Spleen (tissue), 13 donors: Measurements from ENCODE around the gene TNFSF15. TPM values are rescaled to one million over a fixed set of nuclear protein-coding genes. Genes with fewer than 3 reads are reported as not detected.
A peak's percentile ranks its signal among the peaks of the same experiment; 100 is the strongest.

Source experiments
- DNase-seq: peaks from one replicate; pipeline ENCODE4 v3.0.0-alpha.2; 2020
- H3K27ac ChIP-seq, 8 donors: fragments of 200-600 bp; sonication (generic) in 7 of 8; 1 replicate in 4 of 8; 2 replicates in 4 of 8; pipeline versions ENCODE4 v1.5.0 to v1.8.0; 2016 to 2021; ENCODE audit warnings: inconsistent platforms in 4 of 8, mild to moderate bottlenecking in 4 of 8, moderate library complexity in 1 of 8
- H3K27me3 ChIP-seq, 7 donors: fragments of 200-600 bp; sonication (generic) in 6 of 7; replicated peaks in 1 of 7; 1 replicate in 4 of 7; 2 replicates in 3 of 7; pipeline versions ENCODE4 v1.5.0 to v1.8.0; 2016 to 2021; ENCODE audit warnings: inconsistent platforms in 3 of 7, mild to moderate bottlenecking in 1 of 7
- H3K36me3 ChIP-seq, 6 donors: fragments of 200-600 bp; sonication (generic) in 5 of 6; 1 replicate in 4 of 6; 2 replicates in 2 of 6; pipeline versions ENCODE4 v1.5.0 to v1.8.0; 2016 to 2021; ENCODE audit warnings: inconsistent platforms in 2 of 6
- H3K4me1 ChIP-seq, 6 donors: fragments of 200-600 bp; sonication (generic) in 5 of 6; 1 replicate in 3 of 6; 2 replicates in 3 of 6; pipeline versions ENCODE4 v1.5.0 to v1.8.0; 2016 to 2021; ENCODE audit warnings: inconsistent platforms in 3 of 6
- H3K4me3 ChIP-seq, 8 donors: fragments of 200-600 bp; sonication (generic) in 7 of 8; 1 replicate in 4 of 8; 2 replicates in 4 of 8; pipeline versions ENCODE4 v1.5.0 to v1.8.0; 2016 to 2021; ENCODE audit warnings: inconsistent platforms in 4 of 8, mild to moderate bottlenecking in 4 of 8, moderate library complexity in 2 of 8
- H3K9me3 ChIP-seq, 8 donors: fragments of 200-600 bp; sonication (generic) in 7 of 8; 1 replicate in 4 of 8; 2 replicates in 4 of 8; pipeline versions ENCODE4 v1.5.0 to v1.8.0; 2016 to 2021; ENCODE audit warnings: inconsistent platforms in 4 of 8
- POLR2A ChIP-seq, 3 donors: fragments of 450-650 bp; IDR thresholded peaks; one replicate each; pipeline ENCODE4 v1.5.1; 2017; ENCODE audit warnings: antibody characterized with exemption in 3 of 3, mild to moderate bottlenecking in 1 of 3
- POLR2AphosphoS5 ChIP-seq, 3 donors: sonication (generic); formaldehyde crosslinking; IDR thresholded peaks; one replicate each; pipeline ENCODE4 v1.5.1; 2017; ENCODE audit warnings: antibody characterized with exemption in 3 of 3
- WGBS, 5 donors: extraction: QIAGEN DNeasy Blood & Tissue Kit in 3 of 5; methylation state at CpG; one replicate each; pipeline versions ENCODE4 v1.1.5 to v1.1.7; 2013 to 2018; 5-methylcytosine and 5-hydroxymethylcytosine counted together
- intact Hi-C: fragments of 100-400 bp; cut with DNase I; formaldehyde crosslinking; loops from one replicate; pipeline ENCODE4 v1.15.0; 2023; ENCODE audit warnings: low total_unique reads
- long read RNA-seq, 2 donors: transcript quantifications; one replicate each; lab custom pipeline, GENCODE V29; 2026
- polyA plus RNA-seq, 3 donors: library from polyadenylated mRNA; stranded (reverse); fragments of 200-250 nt; gene quantifications; one replicate each; pipeline ENCODE4 v1.2.1, GENCODE V29; 2013
- total RNA-seq, 7 donors: library from RNA; depleted of rRNA in 3 of 7; stranded (reverse); fragments of >200 nt in 3 of 7; fragmentation: NEBNext Ultra II Directional in 4 of 7; extraction: Animal tissue kit (Norgen Biotek cat#: 25700) in 4 of 7; gene quantifications; one replicate each; pipeline versions ENCODE4 v1.1.0 to v1.2.1, GENCODE V29; 2016 to 2021
- TF ChIP-seq, protein P1 (sequence below), 11 experiments: fragments of 200-600 bp in 7 of 11; fragments of 450-650 bp in 4 of 11; sonication (generic) in 4 of 11; IDR thresholded peaks in 8 of 11; conservative IDR thresholded peaks in 3 of 11; 1 replicate in 7 of 11; 2 replicates in 4 of 11; pipeline versions ENCODE4 v1.4.0 to v1.8.0; 2016 to 2021; ENCODE audit warnings: antibody characterized with exemption in 11 of 11, inconsistent platforms in 4 of 11, mild to moderate bottlenecking in 1 of 11
- donor health status: healthy with polysubstance abuse.
- donor health status: DM: no; HTN: no; CAD: no; lungs with moderate emphysema.
- donor health status: DM: no; HTN: no; CAD: no.
- donor health status: Bipolar disorder and iron deficiency.
- donor health status: healthy.
- donor health status: DM: no; HTN: no; CAD: no.
- donor health status: DM: yes; HTN: yes; CAD: no.

The TNFSF15 gene
- 1 to 10 TPM in 1 of 7 donors, under 1 TPM in 6; 0.32 to 1.8 (median 0.68) TPM for total RNA-seq
- polyA plus RNA-seq: under 1 TPM; 0.22 to 0.42 (median 0.23) TPM
- long read RNA-seq, donor 1, full-length matches to known transcripts: 1 of 1 reads
- long read RNA-seq, donor 1, partial matches to known transcripts: 0 of 1 reads
- long read RNA-seq, donor 1, other reads (novel, unspliced or antisense): 0 of 1 reads
- long read RNA-seq, donor 2, full-length matches to known transcripts: 3 of 3 reads
- long read RNA-seq, donor 2, partial matches to known transcripts: 0 of 3 reads
- long read RNA-seq, donor 2, other reads (novel, unspliced or antisense): 0 of 3 reads

DNA sequence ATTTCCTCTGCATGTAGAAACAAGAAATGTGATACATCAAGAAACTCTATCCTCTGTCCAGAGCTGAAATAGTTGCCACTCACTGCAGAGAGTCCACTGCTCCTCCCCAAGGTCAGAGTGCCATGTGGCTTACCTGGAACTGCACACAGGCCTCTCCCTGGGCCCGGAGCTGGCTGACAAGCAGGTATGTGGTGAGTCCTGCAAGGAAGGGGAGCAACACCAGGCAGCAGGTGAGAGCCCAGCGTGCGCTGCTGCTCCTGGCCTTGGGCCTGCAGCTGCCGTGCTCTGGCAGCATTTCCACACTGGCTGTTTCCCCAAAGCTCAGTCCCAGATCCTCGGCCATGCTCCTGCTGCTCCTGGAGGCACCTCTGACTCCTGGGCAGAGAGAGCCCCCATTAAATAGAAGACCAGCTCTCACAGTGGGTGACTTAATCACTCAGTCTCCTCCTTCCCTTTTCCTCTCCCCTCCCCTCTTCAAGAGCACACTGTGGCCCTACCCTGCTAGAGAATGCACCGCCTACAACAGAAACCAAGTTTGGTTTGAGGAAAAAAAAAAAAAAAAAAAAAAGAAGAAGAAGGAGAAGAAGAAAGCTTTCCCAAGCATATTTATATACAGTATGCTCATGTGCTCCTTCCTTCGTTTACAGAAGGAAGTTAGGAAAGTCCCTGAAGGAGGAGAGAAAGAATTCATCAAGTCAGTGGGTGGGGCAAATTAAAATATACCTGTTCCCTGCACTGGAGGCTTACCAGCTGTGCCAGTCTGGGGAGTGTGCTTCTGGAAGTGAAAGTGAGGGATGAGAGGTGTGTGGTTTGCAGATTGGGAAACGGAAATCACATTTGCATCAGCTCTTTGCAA is at the start of gene TNFSF15:
Gene TNFSF15 (minus strand): TSS at position 370 of the 856 bp plus-strand sequence. CDS start 27 bp downstream, at position 343.
- H3K9me3 ChIP-seq: no peaks in the 10 kb centered on the region
- peak; percentile 77 for DNase-seq
- 23 to 35% (median 29%) methylated on average over 6 to 8 of the region's 8 CpGs for WGBS, 5 donors
- peak within 1 kb of the TSS in 4 of 8 donors; percentile 6 to 45 (median 14) for H3K4me3 ChIP-seq
- H3K36me3 ChIP-seq: no peaks in the 10 kb centered on the region
- H3K4me1 ChIP-seq: peaks cover 20 to 45% (median 29%) of the 10 kb centered on the region in 6 donors
- TF ChIP-seq, protein P1, sequence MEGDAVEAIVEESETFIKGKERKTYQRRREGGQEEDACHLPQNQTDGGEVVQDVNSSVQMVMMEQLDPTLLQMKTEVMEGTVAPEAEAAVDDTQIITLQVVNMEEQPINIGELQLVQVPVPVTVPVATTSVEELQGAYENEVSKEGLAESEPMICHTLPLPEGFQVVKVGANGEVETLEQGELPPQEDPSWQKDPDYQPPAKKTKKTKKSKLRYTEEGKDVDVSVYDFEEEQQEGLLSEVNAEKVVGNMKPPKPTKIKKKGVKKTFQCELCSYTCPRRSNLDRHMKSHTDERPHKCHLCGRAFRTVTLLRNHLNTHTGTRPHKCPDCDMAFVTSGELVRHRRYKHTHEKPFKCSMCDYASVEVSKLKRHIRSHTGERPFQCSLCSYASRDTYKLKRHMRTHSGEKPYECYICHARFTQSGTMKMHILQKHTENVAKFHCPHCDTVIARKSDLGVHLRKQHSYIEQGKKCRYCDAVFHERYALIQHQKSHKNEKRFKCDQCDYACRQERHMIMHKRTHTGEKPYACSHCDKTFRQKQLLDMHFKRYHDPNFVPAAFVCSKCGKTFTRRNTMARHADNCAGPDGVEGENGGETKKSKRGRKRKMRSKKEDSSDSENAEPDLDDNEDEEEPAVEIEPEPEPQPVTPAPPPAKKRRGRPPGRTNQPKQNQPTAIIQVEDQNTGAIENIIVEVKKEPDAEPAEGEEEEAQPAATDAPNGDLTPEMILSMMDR (IDR thresholded peaks at IDR 0.05 in 8 of 11, conservative IDR thresholded peaks at IDR 0.05 in 3 of 11): no peak
- TF ChIP-seq POLR2A (IDR thresholded peaks at IDR 0.05) (no peak), POLR2AphosphoS5 (IDR thresholded peaks at IDR 0.05) (peak in 1 of 3 donors; percentile 59)
- intact Hi-C loops: no loop called here
- H3K27ac ChIP-seq: peak within 1 kb of the TSS in 6 of 8 donors; percentile 14 to 67 (median 46)
- no peaks in the 10 kb centered on the region for H3K27me3 ChIP-seq

DNA sequence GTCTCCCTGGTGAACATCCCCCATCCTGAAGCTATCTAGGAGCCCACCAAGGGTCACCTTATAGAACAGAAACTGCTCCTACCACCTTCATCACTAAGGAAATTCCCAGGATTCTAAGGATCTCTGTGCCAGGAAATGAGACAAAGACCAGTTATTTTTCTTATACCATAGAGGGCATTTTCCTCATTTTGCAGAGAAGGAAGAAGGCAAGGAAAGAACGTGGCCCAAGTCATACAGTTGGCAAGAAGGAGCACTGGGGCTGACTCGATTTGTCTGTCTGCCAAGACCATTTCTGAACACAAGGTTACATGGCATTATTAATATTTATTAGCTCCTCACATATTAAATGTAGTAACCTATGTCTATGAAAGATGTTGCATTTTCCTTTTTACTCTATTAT is 49.6 kb upstream of the TNFSF15 start:
- Histone ChIP-seq H3K4me1 (peaks cover 0 to 21% (median 3%) of the 10 kb centered on the region in 6 donors), H3K27me3 (no peaks in the 10 kb centered on the region), H3K9me3 (no peaks in the 10 kb centered on the region), H3K4me3 (no peak overlapping the region), H3K36me3 (no peaks in the 10 kb centered on the region), H3K27ac (no peak overlapping the region)
- WGBS, 5 donors: 59 to 85% (median 66%) methylated on average over 2 of the region's 2 CpGs
- intact Hi-C loops: no loop called here
- TF ChIP-seq POLR2AphosphoS5 (IDR thresholded peaks at IDR 0.05) (no peak), POLR2A (IDR thresholded peaks at IDR 0.05) (no peak)
- TF ChIP-seq, protein P1 (IDR thresholded peaks at IDR 0.05 in 8 of 11, conservative IDR thresholded peaks at IDR 0.05 in 3 of 11): no peak
- DNase-seq: no peak

DNA sequence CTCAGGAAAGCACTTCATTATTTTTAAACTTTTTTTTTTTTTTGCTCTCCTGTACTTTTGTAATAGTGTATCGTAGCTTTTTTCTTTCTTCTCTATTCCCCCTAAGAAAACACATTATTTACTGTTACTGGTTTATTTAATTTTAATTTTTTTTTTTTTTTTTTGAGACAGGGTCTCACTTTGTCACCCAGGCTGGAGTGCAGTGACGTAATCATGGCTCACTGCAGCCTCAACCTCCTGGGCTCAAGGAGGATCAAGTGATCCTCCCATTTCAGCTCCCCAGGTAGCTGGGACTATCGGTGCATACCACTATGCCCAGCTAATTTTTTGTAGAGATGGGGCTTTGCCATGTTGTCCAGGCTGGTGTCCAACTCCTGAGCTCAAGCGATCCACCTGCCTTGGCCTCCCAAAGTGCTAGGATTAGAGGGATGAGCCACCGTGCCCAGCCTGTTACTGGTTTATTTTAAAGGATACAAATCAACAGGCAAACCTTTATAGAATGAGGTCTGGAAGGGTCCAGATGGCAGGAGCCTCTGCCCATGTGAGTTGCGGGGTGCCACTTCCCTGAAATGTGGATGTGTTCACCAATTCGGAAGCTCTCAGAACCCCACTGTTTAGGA is 49.0 kb upstream of the TNFSF15 start:
- TF ChIP-seq, protein P1 (IDR thresholded peaks at IDR 0.05 in 8 of 11, conservative IDR thresholded peaks at IDR 0.05 in 3 of 11): no peak
- TF ChIP-seq POLR2A (IDR thresholded peaks at IDR 0.05) (no peak), POLR2AphosphoS5 (IDR thresholded peaks at IDR 0.05) (no peak)
- no peaks in the 10 kb centered on the region for H3K36me3 ChIP-seq
- no peak overlapping the region for H3K27ac ChIP-seq
- H3K9me3 ChIP-seq: no peaks in the 10 kb centered on the region
- peaks cover 0 to 21% (median 3%) of the 10 kb centered on the region in 6 donors for H3K4me1 ChIP-seq
- no peaks in the 10 kb centered on the region for H3K27me3 ChIP-seq
- WGBS, 5 donors: 93 to 96% (median 96%) methylated on average over 7 of the region's 7 CpGs
- H3K4me3 ChIP-seq: no peak overlapping the region
- intact Hi-C loops: no loop called here
- DNase-seq: no peak
